Measurements from ENCODE around the gene COL23A1.

Gene COL23A1

GRCh38 chr5:178453224-178453623 lies 137.0 kb downstream of the COL23A1 start:
- DNase-seq, result no peak

- DNase-seq, result no peak
Measured at GRCh38 chr5:178450121-178451028, 139.8 kb downstream of the COL23A1 start.

GRCh38 chr5:178449163-178450070 lies 140.8 kb downstream of the COL23A1 start:
- no peak for DNase-seq

GRCh38 chr5:178445534-178445933 lies 144.7 kb downstream of the COL23A1 start:
- DNase-seq, result no peak

- DNase-seq, result no peak
Measured at GRCh38 chr5:178442405-178443257, 147.6 kb downstream of the COL23A1 start.

GRCh38 chr5:178441486-178442270 lies 148.5 kb downstream of the COL23A1 start:
- DNase-seq, result no peak

- DNase-seq, result no peak
Measured at GRCh38 chr5:178440181-178440580, 150.0 kb downstream of the COL23A1 start.

GRCh38 chr5:178439493-178440180 lies 150.6 kb downstream of the COL23A1 start:
- no peak for DNase-seq

GRCh38 chr5:178438796-178439195 lies 151.4 kb downstream of the COL23A1 start:
- DNase-seq, result no peak

GRCh38 chr5:178437386-178438075 lies 152.7 kb downstream of the COL23A1 start:
- no peak for DNase-seq

GRCh38 chr5:178436326-178436940 lies 153.8 kb downstream of the COL23A1 start:
- no peak for DNase-seq

GRCh38 chr5:178435321-178436238 lies 154.6 kb downstream of the COL23A1 start:
- DNase-seq, result no peak

- no peak for DNase-seq
Measured at GRCh38 chr5:178434851-178435250, 155.3 kb downstream of the COL23A1 start.

- DNase-seq, result no peak
Measured at GRCh38 chr5:178434016-178434761, 156.0 kb downstream of the COL23A1 start.

- DNase-seq, result no peak
Measured at GRCh38 chr5:178433273-178433775, 156.9 kb downstream of the COL23A1 start.

GRCh38 chr5:178432421-178433272 lies 157.5 kb downstream of the COL23A1 start:
- DNase-seq, result no peak

- no peak for DNase-seq
Measured at GRCh38 chr5:178431782-178432165, 158.4 kb downstream of the COL23A1 start.
